ENCODE data around the gene ENO3. TPM values are rescaled to one million over a fixed set of nuclear protein-coding genes. Genes with fewer than 3 reads are reported as not detected.
"Not testable (repeated sequence)": the region's sequence is repeated elsewhere in the genome, so short reads cannot be mapped to it uniquely, and the experiment has no call there.

The ENO3 gene
- polyA plus RNA-seq (2012; ENCODE audit: insufficient read depth, insufficient read length, low read depth), result 119 TPM

DNA sequence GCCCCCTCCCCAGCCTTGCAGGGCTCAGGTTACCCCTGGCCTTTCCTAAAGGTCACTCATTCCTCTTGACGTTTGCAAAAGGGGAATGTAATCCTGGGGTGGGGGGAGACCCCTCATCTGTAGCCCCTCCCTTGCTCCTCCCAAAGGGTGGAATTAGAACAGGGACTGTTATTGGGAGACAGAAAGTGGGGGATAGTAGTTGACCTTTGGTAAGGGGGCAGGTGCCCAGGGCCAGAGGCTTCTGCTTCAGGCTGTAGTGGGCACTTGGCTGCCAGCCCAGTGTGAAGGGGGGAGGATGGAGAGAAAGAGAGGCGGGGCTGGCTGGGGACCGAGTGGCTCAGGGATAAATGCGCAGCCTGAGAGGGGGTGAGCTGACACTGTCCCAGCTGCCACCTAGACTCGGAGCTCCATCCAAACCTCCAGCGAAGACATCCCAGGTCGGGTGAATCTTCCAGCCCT, at the start of gene ENO3:
TSS of gene ENO3 (plus strand) at position 374 of the 459 bp plus-strand sequence. CDS start 711 bp downstream, outside the sequence.
- H3K36me3 ChIP-seq, result peaks cover 10% of the 10 kb centered on the region
- peak; percentile 59 for DNase-seq
- peak within 1 kb of the TSS; percentile 56 for H3K4me3 ChIP-seq (ENCODE audit: low read depth, low read length)
- peaks cover 4% of the 10 kb centered on the region; the same call in 1 of the 2 replicates for H3K4me1 ChIP-seq
- TF ChIP-seq, protein P1, sequence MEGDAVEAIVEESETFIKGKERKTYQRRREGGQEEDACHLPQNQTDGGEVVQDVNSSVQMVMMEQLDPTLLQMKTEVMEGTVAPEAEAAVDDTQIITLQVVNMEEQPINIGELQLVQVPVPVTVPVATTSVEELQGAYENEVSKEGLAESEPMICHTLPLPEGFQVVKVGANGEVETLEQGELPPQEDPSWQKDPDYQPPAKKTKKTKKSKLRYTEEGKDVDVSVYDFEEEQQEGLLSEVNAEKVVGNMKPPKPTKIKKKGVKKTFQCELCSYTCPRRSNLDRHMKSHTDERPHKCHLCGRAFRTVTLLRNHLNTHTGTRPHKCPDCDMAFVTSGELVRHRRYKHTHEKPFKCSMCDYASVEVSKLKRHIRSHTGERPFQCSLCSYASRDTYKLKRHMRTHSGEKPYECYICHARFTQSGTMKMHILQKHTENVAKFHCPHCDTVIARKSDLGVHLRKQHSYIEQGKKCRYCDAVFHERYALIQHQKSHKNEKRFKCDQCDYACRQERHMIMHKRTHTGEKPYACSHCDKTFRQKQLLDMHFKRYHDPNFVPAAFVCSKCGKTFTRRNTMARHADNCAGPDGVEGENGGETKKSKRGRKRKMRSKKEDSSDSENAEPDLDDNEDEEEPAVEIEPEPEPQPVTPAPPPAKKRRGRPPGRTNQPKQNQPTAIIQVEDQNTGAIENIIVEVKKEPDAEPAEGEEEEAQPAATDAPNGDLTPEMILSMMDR (IDR thresholded peaks at IDR 0.05; ENCODE audit: low read depth, low read length), result no peak
- no peaks in the 10 kb centered on the region for H3K9me3 ChIP-seq
- no peaks in the 10 kb centered on the region for H3K27me3 ChIP-seq

DNA sequence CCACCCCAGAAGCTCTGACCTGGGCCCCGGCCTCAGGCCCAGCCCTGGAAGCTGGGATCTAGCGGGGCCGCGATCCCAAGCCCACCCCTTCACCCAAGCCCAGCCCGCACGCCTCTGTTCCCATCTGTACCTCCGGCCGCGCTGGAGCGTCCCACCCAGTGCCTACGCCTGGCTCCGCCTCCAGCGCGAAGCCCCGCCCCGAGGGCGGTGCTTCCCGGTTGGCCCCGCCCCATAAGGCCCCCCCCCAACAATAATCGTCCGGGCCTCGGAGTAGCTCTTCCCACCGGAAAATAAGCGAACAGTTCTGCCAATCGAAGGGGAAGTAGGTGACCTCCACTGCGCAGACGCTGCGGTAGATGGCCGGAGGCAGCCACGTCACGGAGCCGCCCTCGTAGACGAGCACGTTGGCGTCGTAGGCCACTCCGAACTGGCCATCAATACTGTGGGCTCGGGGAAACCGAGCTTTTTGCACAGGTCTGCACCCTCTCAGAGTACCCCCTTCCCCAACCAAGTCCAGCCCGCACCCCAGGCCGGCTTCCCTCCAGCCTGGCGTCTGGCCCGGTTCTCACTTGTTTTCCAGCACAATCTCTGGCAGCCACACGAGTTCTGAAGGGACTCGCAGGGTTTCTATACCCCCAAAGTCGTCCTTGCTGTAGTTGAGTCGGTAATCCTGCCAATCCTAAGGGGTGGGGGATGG, 49.1 kb upstream of the ENO3 start:
- no peaks in the 10 kb centered on the region for H3K36me3 ChIP-seq
- H3K4me3 ChIP-seq (ENCODE audit: low read depth, low read length), result no peak overlapping the region
- DNase-seq, result no peak
- no peaks in the 10 kb centered on the region for H3K4me1 ChIP-seq
- TF ChIP-seq, protein P1 (IDR thresholded peaks at IDR 0.05; ENCODE audit: low read depth, low read length), result no peak
- no peaks in the 10 kb centered on the region for H3K27me3 ChIP-seq
- H3K9me3 ChIP-seq, result no peaks in the 10 kb centered on the region

DNA sequence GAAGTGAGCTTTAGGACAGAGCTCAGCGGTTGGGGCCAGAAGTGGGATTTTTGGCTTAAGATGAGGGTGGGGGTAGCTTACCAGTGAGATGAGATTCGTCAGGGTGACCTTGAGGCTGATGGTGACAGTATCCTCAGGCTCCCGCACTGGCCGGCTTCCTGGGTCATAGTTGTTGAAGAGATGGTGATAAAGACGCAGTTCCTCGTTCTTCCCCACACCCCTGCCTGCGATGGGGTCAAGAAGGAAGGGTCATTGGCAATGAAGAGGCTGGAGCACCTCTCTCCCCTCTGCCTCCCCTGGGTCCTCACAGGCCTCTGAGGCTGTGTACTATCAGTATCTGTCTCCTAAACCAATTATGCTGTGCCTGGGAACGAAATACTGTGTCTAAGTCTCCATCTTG, 48.4 kb upstream of the ENO3 start:
- Histone ChIP-seq H3K27me3 (no peaks in the 10 kb centered on the region), H3K9me3 (no peaks in the 10 kb centered on the region), H3K36me3 (no peaks in the 10 kb centered on the region), H3K4me1 (no peaks in the 10 kb centered on the region), H3K4me3 (ENCODE audit: low read depth, low read length) (no peak overlapping the region)
- no peak for DNase-seq
- TF ChIP-seq, protein P1 (IDR thresholded peaks at IDR 0.05; ENCODE audit: low read depth, low read length), result no peak

DNA sequence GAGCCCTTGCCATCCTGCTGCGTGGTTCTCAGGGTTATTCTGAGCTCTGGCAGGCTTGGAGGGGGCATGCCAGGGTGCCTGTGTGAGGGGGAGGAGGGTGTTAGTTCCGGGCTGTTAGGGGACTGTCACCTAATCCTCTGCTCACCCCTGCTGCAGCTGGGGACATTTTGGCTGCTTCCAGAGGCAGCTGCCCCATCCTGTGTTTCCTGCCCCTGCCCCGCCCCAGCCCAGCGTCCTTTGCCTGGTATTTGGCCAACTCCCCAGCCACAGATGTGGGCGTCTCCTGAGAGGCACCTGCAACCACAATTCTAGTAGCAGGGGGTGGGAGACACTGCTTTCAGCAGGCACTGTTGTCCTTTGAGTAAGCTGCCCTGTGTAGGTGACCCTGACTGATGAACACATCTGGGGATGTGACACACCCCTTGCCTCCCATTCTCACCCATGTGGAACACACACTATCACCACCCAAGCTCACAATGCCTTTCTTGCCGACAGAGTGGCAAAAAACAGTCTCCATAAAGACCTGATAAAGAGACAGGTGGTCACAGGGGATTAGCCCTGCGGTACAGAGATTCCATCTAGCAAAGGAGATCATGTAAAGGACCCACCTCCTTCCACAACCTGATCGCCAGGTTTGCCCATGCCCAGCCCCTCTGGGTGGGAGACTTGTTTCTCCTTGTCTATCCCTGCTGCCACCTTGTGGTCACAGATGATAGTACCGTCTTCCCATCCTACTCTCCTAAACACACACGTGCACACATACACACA, 47.7 kb upstream of the ENO3 start, which contains the start of gene CHRNE:
TSS of gene CHRNE (minus strand) at position 48 of the 768 bp plus-strand sequence. CDS start at position 13, 35 bp downstream.
- H3K36me3 ChIP-seq, result no peaks in the 10 kb centered on the region
- no peaks in the 10 kb centered on the region for H3K4me1 ChIP-seq
- H3K9me3 ChIP-seq, result no peaks in the 10 kb centered on the region
- no peak within 1 kb of the TSS for H3K4me3 ChIP-seq (ENCODE audit: low read depth, low read length)
- TF ChIP-seq, protein P1 (IDR thresholded peaks at IDR 0.05; ENCODE audit: low read depth, low read length), result peak; percentile 61
- peak; percentile 68 for DNase-seq
- no peaks in the 10 kb centered on the region for H3K27me3 ChIP-seq

DNA sequence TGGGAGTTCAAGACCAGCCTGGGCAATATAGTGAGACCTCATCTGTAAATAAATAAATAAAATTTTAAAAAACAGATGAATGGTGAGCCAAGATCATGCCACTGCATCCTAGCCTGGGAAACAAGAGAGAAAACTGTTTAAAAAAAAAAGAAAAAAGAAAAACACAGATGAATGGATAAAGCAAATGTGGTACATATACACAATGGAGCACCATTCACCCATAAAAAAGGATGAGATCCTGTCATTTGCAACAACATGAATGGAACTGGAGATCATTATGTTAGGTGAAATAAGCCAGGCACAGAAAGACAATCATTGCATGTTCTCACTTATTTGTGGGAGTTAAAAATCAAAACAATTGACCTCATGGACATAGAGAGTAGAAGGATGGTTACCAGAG, 44.3 kb upstream of the ENO3 start:
- not testable (repeated sequence) for H3K36me3 ChIP-seq; H3K27me3 ChIP-seq; H3K4me1 ChIP-seq; DNase-seq; H3K9me3 ChIP-seq; H3K4me3 ChIP-seq (ENCODE audit: low read depth, low read length)

DNA sequence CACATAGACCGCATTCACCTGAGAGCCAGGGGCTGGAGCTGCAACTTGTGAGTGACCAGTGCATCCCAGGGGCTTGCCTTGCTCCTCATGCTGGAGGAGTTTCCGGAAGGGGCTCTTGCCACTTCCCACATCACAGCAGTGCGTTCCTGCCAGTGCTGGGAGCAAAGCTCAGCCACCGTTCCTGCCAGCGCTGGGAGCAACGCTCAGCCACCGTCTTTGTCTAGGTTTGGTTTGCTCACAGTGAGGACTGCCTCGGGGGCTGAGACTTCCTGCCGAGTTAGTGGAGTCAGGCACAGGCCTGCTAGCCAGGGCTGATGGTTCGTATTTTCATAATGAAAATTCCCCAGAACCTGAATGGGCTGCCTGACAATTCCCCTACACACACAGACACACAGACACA, 42.6 kb upstream of the ENO3 start:
- TF ChIP-seq, protein P1 (IDR thresholded peaks at IDR 0.05; ENCODE audit: low read depth, low read length), result no peak
- Histone ChIP-seq H3K4me3 (ENCODE audit: low read depth, low read length) (no peak overlapping the region), H3K27me3 (no peaks in the 10 kb centered on the region), H3K4me1 (no peaks in the 10 kb centered on the region), H3K36me3 (no peaks in the 10 kb centered on the region), H3K9me3 (no peaks in the 10 kb centered on the region)
- DNase-seq, result no peak
